GM23338 (cell line): ENCODE measurements around the gene NT5DC2. TPM values are rescaled to one million over a fixed set of nuclear protein-coding genes. Genes with fewer than 3 reads are reported as not detected.

Experiments
- ATAC-seq: fragments of 200-7000 bp; cut with Tn5 transposase; 3 replicates; pipeline ENCODE4 v1.9.1; 2020
- DNase-seq: peaks from one replicate; pipeline ENCODE4 v3.0.0-alpha.2; 2015; ENCODE audit warnings: low spot score
- H2AFZ ChIP-seq: fragments of 200-600 bp; sonication (generic); 2 replicates; pipeline ENCODE4 v1.8.0; 2016; ENCODE audit warnings: antibody characterized with exemption, mild to moderate bottlenecking, moderate library complexity
- H3F3A ChIP-seq: fragments of 200-600 bp; sonication (generic); replicated peaks from 2 replicates; pipeline ENCODE4 v1.8.0; 2017; ENCODE audit warnings: antibody characterized with exemption, mixed run types, low read depth
- H3K27ac ChIP-seq: fragments of 200-600 bp; sonication (generic); 2 replicates; pipeline ENCODE4 v1.6.1; 2016; ENCODE audit warnings: low read depth
- H3K27me3 ChIP-seq: fragments of 200-600 bp; sonication (generic); 2 replicates; pipeline ENCODE4 v1.8.0; 2016; ENCODE audit warnings: mild to moderate bottlenecking, mixed run types, moderate library complexity; ENCODE audit not compliant: insufficient read depth
- H3K36me3 ChIP-seq: fragments of 200-600 bp; sonication (generic); 2 replicates; pipeline ENCODE4 v1.8.0; 2016; ENCODE audit warnings: mild to moderate bottlenecking; ENCODE audit not compliant: insufficient read depth
- H3K4me1 ChIP-seq: fragments of 200-600 bp; sonication (generic); 2 replicates; pipeline ENCODE4 v1.8.0; 2016; ENCODE audit warnings: mild to moderate bottlenecking, moderate library complexity; ENCODE audit not compliant: insufficient read depth
- H3K4me2 ChIP-seq: fragments of 200-600 bp; sonication (generic); 2 replicates; pipeline ENCODE4 v1.7.1; 2017; ENCODE audit warnings: mixed run types
- H3K4me3 ChIP-seq: fragments of 200-600 bp; sonication (generic); 2 replicates; pipeline ENCODE4 v1.6.1; 2016; ENCODE audit warnings: mixed run types
- H3K79me2 ChIP-seq: fragments of 200-600 bp; sonication (generic); replicated peaks from 2 replicates; pipeline ENCODE4 v1.8.0; 2017; ENCODE audit warnings: mild to moderate bottlenecking; ENCODE audit not compliant: insufficient read depth
- H3K9me2 ChIP-seq: fragments of 200-600 bp; sonication (generic); 2 replicates; pipeline ENCODE4 v1.8.0; 2017; ENCODE audit not compliant: insufficient read depth
- H4K20me1 ChIP-seq: fragments of 200-600 bp; sonication (generic); replicated peaks from 2 replicates; pipeline ENCODE4 v1.8.0; 2017; ENCODE audit warnings: mild to moderate bottlenecking; ENCODE audit not compliant: insufficient read depth
- H3K27ac Mint-ChIP-seq: 2 replicates; pipeline ENCODE4 v1.8.0; 2020; ENCODE audit warnings: inconsistent platforms, mild to moderate bottlenecking, moderate library complexity, mixed read lengths
- H3K27me3 Mint-ChIP-seq: 3 replicates; pipeline ENCODE4 v1.8.0; 2022; ENCODE audit warnings: low read depth, mild to moderate bottlenecking, moderate library complexity, mixed read lengths, inconsistent platforms; ENCODE audit not compliant: insufficient read depth, poor library complexity
- H3K36me3 Mint-ChIP-seq: 3 replicates; pipeline ENCODE4 v1.8.0; 2021; ENCODE audit warnings: low read depth, mild to moderate bottlenecking, inconsistent platforms, moderate library complexity, mixed read lengths
- H3K4me1 Mint-ChIP-seq: 3 replicates; pipeline ENCODE4 v1.8.0; 2020; ENCODE audit warnings: mild to moderate bottlenecking, inconsistent platforms, mixed read lengths
- H3K4me3 Mint-ChIP-seq: 3 replicates; pipeline ENCODE4 v1.8.0; 2021; ENCODE audit warnings: moderate library complexity, mild to moderate bottlenecking, inconsistent platforms, mixed read lengths
- H3K9me3 Mint-ChIP-seq: 3 replicates; pipeline ENCODE4 v1.8.0; 2020; ENCODE audit warnings: moderate library complexity, mild to moderate bottlenecking, inconsistent platforms, mixed read lengths
- ETS1 ChIP-seq: IDR thresholded peaks from 2 replicates; pipeline ENCODE4 v1.6.1; 2016; ENCODE audit warnings: antibody characterized with exemption
- EZH2 ChIP-seq: fragments of 200-600 bp; sonication (generic); IDR thresholded peaks from one replicate; pipeline ENCODE4 v1.8.0; 2017; ENCODE audit warnings: antibody characterized with exemption, mild to moderate bottlenecking, low read depth; ENCODE audit not compliant: unreplicated experiment
- NANOG ChIP-seq: IDR thresholded peaks from 2 replicates; pipeline ENCODE4 v1.6.1; 2016; ENCODE audit warnings: antibody characterized with exemption, borderline replicate concordance
- REST ChIP-seq: IDR thresholded peaks from one replicate; pipeline ENCODE4 v1.6.1; 2018; ENCODE audit warnings: antibody characterized with exemption; ENCODE audit not compliant: unreplicated experiment
- STAT1 ChIP-seq: IDR thresholded peaks from one replicate; pipeline ENCODE4 v1.6.1; 2016; ENCODE audit warnings: antibody characterized with exemption; ENCODE audit not compliant: unreplicated experiment
- ZNF114 ChIP-seq: fragments of 250-450 bp; sonication (Bioruptor Pico); IDR thresholded peaks from 2 replicates; pipeline ENCODE4 v1.5.0; 2020; ENCODE audit warnings: mild to moderate bottlenecking, moderate library complexity
- ZNF331 ChIP-seq: fragments of 250-450 bp; sonication (Bioruptor Pico); IDR thresholded peaks from 2 replicates; pipeline ENCODE4 v1.5.0; 2020; ENCODE audit warnings: low read depth, mild to moderate bottlenecking, moderate library complexity
- ZNF462 ChIP-seq: fragments of 250-450 bp; sonication (Bioruptor Pico); IDR thresholded peaks from 2 replicates; pipeline ENCODE4 v1.5.0; 2020; ENCODE audit warnings: mild to moderate bottlenecking, moderate library complexity
- polyA plus RNA-seq: library from polyadenylated mRNA; unstranded; fragments of >200 nt; fragmentation: Nextera tagmentation; extraction: Ambion mirVana; gene quantifications from 2 replicates; pipeline ENCODE4 v1.2.1, GENCODE V29; 2016
- total RNA-seq: library from RNA; depleted of rRNA; stranded (reverse); fragments of >200 nt; shearing (Covaris generic); gene quantifications from 2 replicates; pipeline ENCODE4 v1.2.3, GENCODE V29; 2014

The NT5DC2 gene
- total and polyA plus RNA-seq, 2 experiments from 2014 or later: 269 to 324 TPM

- TF ChIP-seq REST (no peak), ZNF114 (CRISPR knock-in tag) (no peak)
These were observed 54.4 kb downstream of the NT5DC2 start (continued) for GRCh38 chr3:52479037-52479876.

GRCh38 chr3:52477796-52478095 lies 55.9 kb downstream of the NT5DC2 start:
- peaks cover 91% of the 10 kb centered on the region for H3K36me3 Mint-ChIP-seq
- no peak overlapping the region for H3K27ac ChIP-seq
- peaks cover 5% of the 10 kb centered on the region for H3K27me3 Mint-ChIP-seq
- no peaks in the 10 kb centered on the region for H3K4me1 ChIP-seq
- H3K36me3 ChIP-seq: peaks cover 32% of the 10 kb centered on the region
- no peaks in the 10 kb centered on the region; the same call in 2 of the 3 replicates for H3K9me3 Mint-ChIP-seq
- no peak for DNase-seq
- H3K4me3 Mint-ChIP-seq: no peak overlapping the region
- H3F3A ChIP-seq: 0 out of 2 replicates have a peak, but pooled peaks cover 10% of the 10 kb centered on the region
- no peaks in the 10 kb centered on the region; the same call in 2 of the 3 replicates for H3K4me1 Mint-ChIP-seq
- no peak overlapping the region for H3K27ac Mint-ChIP-seq
- H3K9me2 ChIP-seq: no peaks in the 10 kb centered on the region
- peaks cover 7% of the 10 kb centered on the region; the same call in 1 of the 2 replicates for H4K20me1 ChIP-seq
- ATAC-seq: no peak
- no peak overlapping the region for H2AFZ ChIP-seq
- no peak overlapping the region for H3K4me2 ChIP-seq
- no peaks in the 10 kb centered on the region for H3K27me3 ChIP-seq
- H3K4me3 ChIP-seq: no peak overlapping the region
- H3K79me2 ChIP-seq: no peaks in the 10 kb centered on the region
- TF ChIP-seq ZNF114 (CRISPR knock-in tag): no peak
- no peak for TF ChIP-seq STAT1
- no peak for TF ChIP-seq ETS1
- no peak for TF ChIP-seq REST
- TF ChIP-seq ZNF462 (CRISPR knock-in tag): no peak
- TF ChIP-seq NANOG: no peak
- TF ChIP-seq ZNF331: no peak
- no peak for TF ChIP-seq EZH2
